ENCODE measurements around the gene ELF1.

DNA sequence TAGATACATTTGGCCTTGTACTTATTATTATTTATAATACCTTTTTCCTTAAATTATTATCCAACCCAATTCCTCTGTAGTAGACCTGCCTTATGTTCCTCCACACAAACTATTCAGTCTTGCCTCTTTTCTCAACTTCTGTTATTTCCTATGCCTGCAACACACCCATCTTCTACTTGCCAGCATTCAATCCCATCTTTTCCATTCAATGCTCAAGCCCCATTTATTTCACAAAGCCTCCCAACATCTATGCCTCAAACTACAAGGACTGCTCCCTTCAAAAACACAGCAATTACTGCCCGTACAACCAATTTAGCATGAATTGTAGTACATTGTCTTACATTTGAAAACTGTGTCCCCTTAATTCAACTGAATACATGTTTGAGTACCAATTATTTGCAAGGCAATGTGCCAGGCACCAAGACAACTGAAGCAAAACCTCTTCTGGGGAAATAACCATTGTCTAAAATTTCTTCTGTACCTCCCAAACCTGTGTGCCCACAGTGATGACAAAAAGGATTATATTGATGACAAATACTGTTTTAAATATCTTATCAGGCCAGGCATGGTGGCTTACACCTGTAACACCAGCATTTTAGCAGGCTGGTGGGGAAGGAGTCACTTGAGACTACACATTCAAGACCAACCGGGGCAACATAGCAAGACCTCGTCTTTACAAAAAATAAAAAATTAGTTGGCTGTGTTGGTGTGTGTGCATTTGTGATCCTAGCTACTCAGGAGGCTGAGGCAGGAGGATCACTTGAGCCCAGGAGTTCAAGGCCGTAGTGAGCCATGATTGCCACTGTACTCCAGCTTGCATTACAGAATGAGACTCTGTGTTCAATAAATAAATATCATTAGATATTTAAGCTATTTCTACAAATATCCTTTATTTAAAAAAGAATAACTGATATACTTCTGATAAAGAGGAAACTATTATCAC is 35.1 kb downstream of the ELF1 start:
- TF ChIP-seq, protein P1, sequence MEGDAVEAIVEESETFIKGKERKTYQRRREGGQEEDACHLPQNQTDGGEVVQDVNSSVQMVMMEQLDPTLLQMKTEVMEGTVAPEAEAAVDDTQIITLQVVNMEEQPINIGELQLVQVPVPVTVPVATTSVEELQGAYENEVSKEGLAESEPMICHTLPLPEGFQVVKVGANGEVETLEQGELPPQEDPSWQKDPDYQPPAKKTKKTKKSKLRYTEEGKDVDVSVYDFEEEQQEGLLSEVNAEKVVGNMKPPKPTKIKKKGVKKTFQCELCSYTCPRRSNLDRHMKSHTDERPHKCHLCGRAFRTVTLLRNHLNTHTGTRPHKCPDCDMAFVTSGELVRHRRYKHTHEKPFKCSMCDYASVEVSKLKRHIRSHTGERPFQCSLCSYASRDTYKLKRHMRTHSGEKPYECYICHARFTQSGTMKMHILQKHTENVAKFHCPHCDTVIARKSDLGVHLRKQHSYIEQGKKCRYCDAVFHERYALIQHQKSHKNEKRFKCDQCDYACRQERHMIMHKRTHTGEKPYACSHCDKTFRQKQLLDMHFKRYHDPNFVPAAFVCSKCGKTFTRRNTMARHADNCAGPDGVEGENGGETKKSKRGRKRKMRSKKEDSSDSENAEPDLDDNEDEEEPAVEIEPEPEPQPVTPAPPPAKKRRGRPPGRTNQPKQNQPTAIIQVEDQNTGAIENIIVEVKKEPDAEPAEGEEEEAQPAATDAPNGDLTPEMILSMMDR (IDR thresholded peaks at IDR 0.05; ENCODE audit: poor library complexity): no peak
- no peak for TF ChIP-seq EZH2 (IDR thresholded peaks at IDR 0.05; ENCODE audit: borderline replicate concordance)
- TF ChIP-seq EZH2phosphoT487 (IDR thresholded peaks at IDR 0.05; ENCODE audit: low read depth, severe bottlenecking, unreplicated experiment): no peak
